GM21526 (cell line): ENCODE measurements around the gene RAD21L1.

Source experiments
- ATAC-seq: cut with Tn5 transposase; IDR thresholded peaks from one replicate; pipeline ENCODE4 v1.9.1; 2021; ENCODE audit warnings: moderate library complexity; ENCODE audit not compliant: unreplicated experiment, low FRiP score

Gene RAD21L1

GRCh38 chr20:1267809-1268374, 42.0 kb downstream of the RAD21L1 start:
- ATAC-seq, result no peak

GRCh38 chr20:1269235-1269634, 43.4 kb downstream of the RAD21L1 start:
- ATAC-seq, result no peak

- no peak for ATAC-seq
Observed at GRCh38 chr20:1269850-1270249, 44.0 kb downstream of the RAD21L1 start.

GRCh38 chr20:1272368-1273100, 46.7 kb downstream of the RAD21L1 start:
- ATAC-seq, result no peak

- ATAC-seq, result no peak
Observed at GRCh38 chr20:1273366-1273765, 47.5 kb downstream of the RAD21L1 start.

GRCh38 chr20:1274485-1275311, 48.9 kb downstream of the RAD21L1 start:
- no peak for ATAC-seq

GRCh38 chr20:1275919-1276318, 50.1 kb downstream of the RAD21L1 start:
- ATAC-seq, result no peak

- no peak for ATAC-seq
Observed at GRCh38 chr20:1277529-1278322, 51.9 kb downstream of the RAD21L1 start.

- ATAC-seq, result no peak
Observed at GRCh38 chr20:1278993-1279392, 53.1 kb downstream of the RAD21L1 start.

GRCh38 chr20:1280195-1281102, 54.6 kb downstream of the RAD21L1 start:
- no peak for ATAC-seq

GRCh38 chr20:1281279-1282057, 55.6 kb downstream of the RAD21L1 start:
- no peak for ATAC-seq

GRCh38 chr20:1282966-1283365, 57.1 kb downstream of the RAD21L1 start:
- ATAC-seq, result no peak

- ATAC-seq, result no peak
Observed at GRCh38 chr20:1283522-1284510, 58.0 kb downstream of the RAD21L1 start.

GRCh38 chr20:1286267-1287024, 60.6 kb downstream of the RAD21L1 start:
- no peak for ATAC-seq

- no peak for ATAC-seq
Observed at GRCh38 chr20:1287306-1287705, 61.5 kb downstream of the RAD21L1 start.

- ATAC-seq, result no peak
Observed at GRCh38 chr20:1287787-1288569, 62.1 kb downstream of the RAD21L1 start.
